ENCODE measurements around the gene AATF. TPM values are rescaled to one million over a fixed set of nuclear protein-coding genes. Genes with fewer than 3 reads are reported as not detected.
A peak's percentile ranks its signal among the peaks of the same experiment; 100 is the strongest.
"Not testable (repeated sequence)": the region's sequence is repeated elsewhere in the genome, so short reads cannot be mapped to it uniquely, and the experiment has no call there.

AATF gene
- polyA plus RNA-seq, 1 donor: 33.4 TPM

GRCh38 chr17:37060928-37061327, 112.2 kb downstream of the AATF start:
- peak; percentile 83 to 89 for DNase-seq
- Histone ChIP-seq H3K36me3 (ENCODE audit: control insufficient read depth, insufficient read depth, low read length) (peaks cover 6% of the 10 kb centered on the region), H3K4me1 (ENCODE audit: control insufficient read depth, insufficient read depth, low read length) (peaks cover 31% of the 10 kb centered on the region), H3K27ac (ENCODE audit: low read length) (peak overlapping the region; percentile 85), H3K4me3 (ENCODE audit: low read length) (no peak overlapping the region), H3K9me3 (ENCODE audit: control insufficient read depth, low read depth, low read length) (no peaks in the 10 kb centered on the region), H3K27me3 (ENCODE audit: control insufficient read depth, insufficient read depth, low read length) (no peaks in the 10 kb centered on the region)
- WGBS (ENCODE audit: insufficient coverage, low lambda C conversion rate): no CpG with 5 or more reads among the region's 7 CpGs

- Histone ChIP-seq H3K27ac (ENCODE audit: low read length) (no peak overlapping the region), H3K4me1 (ENCODE audit: control insufficient read depth, insufficient read depth, low read length) (peaks cover 42% of the 10 kb centered on the region), H3K9me3 (ENCODE audit: control insufficient read depth, low read depth, low read length) (no peaks in the 10 kb centered on the region), H3K4me3 (ENCODE audit: low read length) (no peak overlapping the region), H3K27me3 (ENCODE audit: control insufficient read depth, insufficient read depth, low read length) (no peaks in the 10 kb centered on the region), H3K36me3 (ENCODE audit: control insufficient read depth, insufficient read depth, low read length) (peaks cover under 1% of the 10 kb centered on the region)
- 83% methylated on average over 2 of the region's 9 CpGs for WGBS (ENCODE audit: insufficient coverage, low lambda C conversion rate)
- no peak for DNase-seq
Measured at GRCh38 chr17:37062021-37062420, 113.3 kb downstream of the AATF start.

GRCh38 chr17:37064206-37064605, 115.5 kb downstream of the AATF start:
- H3K36me3 ChIP-seq (ENCODE audit: control insufficient read depth, insufficient read depth, low read length): no peaks in the 10 kb centered on the region
- no peak for DNase-seq
- H3K4me1 ChIP-seq (ENCODE audit: control insufficient read depth, insufficient read depth, low read length): peaks cover 61% of the 10 kb centered on the region
- WGBS (ENCODE audit: insufficient coverage, low lambda C conversion rate): no CpG with 5 or more reads among the region's 11 CpGs
- H3K27me3 ChIP-seq (ENCODE audit: control insufficient read depth, insufficient read depth, low read length): no peaks in the 10 kb centered on the region
- H3K9me3 ChIP-seq (ENCODE audit: control insufficient read depth, low read depth, low read length): no peaks in the 10 kb centered on the region
- H3K27ac ChIP-seq (ENCODE audit: low read length): no peak overlapping the region
- H3K4me3 ChIP-seq (ENCODE audit: low read length): no peak overlapping the region

DNA sequence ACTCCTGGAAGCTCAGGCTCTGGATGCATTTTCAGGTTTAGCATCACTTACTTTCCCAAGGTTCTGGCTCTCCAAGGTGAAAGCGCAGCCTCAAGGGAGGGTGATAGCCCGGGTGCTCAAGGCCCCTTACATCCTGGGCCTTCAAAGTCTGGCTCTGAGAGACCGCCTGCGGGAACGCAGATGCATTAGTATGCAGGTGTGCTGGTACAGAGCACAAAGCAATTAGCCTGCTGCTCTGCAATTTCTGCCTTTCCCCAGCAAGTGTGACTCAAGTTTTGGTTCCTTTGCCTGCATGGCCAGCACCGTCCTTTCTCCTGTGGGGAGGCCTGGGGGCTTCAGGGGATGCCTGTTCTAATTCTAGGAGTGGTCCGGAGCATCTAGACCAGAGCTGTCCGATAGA, 116.2 kb downstream of the AATF start:
- no CpG with 5 or more reads among the region's 8 CpGs for WGBS (ENCODE audit: insufficient coverage, low lambda C conversion rate)
- no peak overlapping the region for H3K4me3 ChIP-seq (ENCODE audit: low read length)
- no peaks in the 10 kb centered on the region for H3K36me3 ChIP-seq (ENCODE audit: control insufficient read depth, insufficient read depth, low read length)
- H3K4me1 ChIP-seq (ENCODE audit: control insufficient read depth, insufficient read depth, low read length): peaks cover 55% of the 10 kb centered on the region
- H3K9me3 ChIP-seq (ENCODE audit: control insufficient read depth, low read depth, low read length): no peaks in the 10 kb centered on the region
- no peak overlapping the region for H3K27ac ChIP-seq (ENCODE audit: low read length)
- DNase-seq: no peak
- H3K27me3 ChIP-seq (ENCODE audit: control insufficient read depth, insufficient read depth, low read length): no peaks in the 10 kb centered on the region

- no peaks in the 10 kb centered on the region for H3K27me3 ChIP-seq (ENCODE audit: control insufficient read depth, insufficient read depth, low read length)
- peak overlapping the region; percentile 95 for H3K27ac ChIP-seq (ENCODE audit: low read length)
- no peak overlapping the region for H3K4me3 ChIP-seq (ENCODE audit: low read length)
- H3K4me1 ChIP-seq (ENCODE audit: control insufficient read depth, insufficient read depth, low read length): peaks cover 49% of the 10 kb centered on the region
- peak in 1 of 2 donors; percentile 68 for DNase-seq
- H3K9me3 ChIP-seq (ENCODE audit: control insufficient read depth, low read depth, low read length): no peaks in the 10 kb centered on the region
- WGBS (ENCODE audit: insufficient coverage, low lambda C conversion rate): no CpG with 5 or more reads among the region's 23 CpGs
- no peaks in the 10 kb centered on the region for H3K36me3 ChIP-seq (ENCODE audit: control insufficient read depth, insufficient read depth, low read length)
Measured at GRCh38 chr17:37065486-37066321, 117.0 kb downstream of the AATF start.

DNA sequence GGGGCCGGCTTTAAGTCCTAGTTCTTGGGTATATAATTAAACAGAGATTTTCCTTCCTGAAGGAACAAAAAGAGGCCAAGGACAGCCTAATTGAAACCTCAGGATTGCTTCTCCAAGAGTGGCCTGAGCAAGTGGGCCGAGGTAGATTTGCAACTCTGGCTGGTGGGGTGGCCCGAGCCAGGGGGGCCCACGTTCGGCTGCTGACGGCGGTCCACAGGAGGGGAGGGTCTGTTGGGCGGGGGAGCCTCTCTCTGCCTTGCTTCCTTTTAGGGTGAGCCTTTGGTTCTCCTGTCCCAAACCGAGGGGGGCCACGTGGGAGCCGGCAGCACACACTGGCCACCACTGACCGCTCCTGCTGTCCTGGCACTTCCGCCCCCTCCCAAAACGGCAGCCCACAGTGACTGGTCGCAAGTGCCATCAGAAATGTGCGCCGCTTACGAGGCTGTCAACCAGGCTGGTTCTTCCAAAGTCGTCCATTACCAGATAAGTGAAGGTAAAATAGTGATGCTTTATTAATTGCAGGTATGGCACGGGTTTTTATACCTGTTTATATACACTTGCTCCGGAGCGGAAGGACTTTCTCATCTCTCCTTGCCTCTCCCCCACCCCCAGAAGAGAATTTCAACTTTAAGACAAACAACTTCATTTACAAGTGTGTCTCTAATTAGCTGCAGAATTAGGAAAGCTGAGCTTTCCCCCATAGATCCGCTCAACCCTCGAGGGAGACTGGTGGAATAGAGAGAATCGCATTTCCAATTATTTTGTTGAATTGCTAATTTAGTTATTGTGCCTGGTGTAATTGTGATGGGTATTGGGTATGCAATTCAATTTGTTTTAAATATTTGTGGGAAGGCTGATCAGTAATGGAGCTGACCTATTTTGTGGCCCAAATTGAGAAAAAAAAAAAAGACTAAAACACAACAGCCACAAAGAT, 117.8 kb downstream of the AATF start:
- Histone ChIP-seq H3K4me1 (ENCODE audit: control insufficient read depth, insufficient read depth, low read length) (peaks cover 40% of the 10 kb centered on the region), H3K27ac (ENCODE audit: low read length) (peak overlapping the region; percentile 95), H3K27me3 (ENCODE audit: control insufficient read depth, insufficient read depth, low read length) (no peaks in the 10 kb centered on the region), H3K36me3 (ENCODE audit: control insufficient read depth, insufficient read depth, low read length) (no peaks in the 10 kb centered on the region), H3K4me3 (ENCODE audit: low read length) (no peak overlapping the region), H3K9me3 (ENCODE audit: control insufficient read depth, low read depth, low read length) (no peaks in the 10 kb centered on the region)
- no CpG with 5 or more reads among the region's 25 CpGs for WGBS (ENCODE audit: insufficient coverage, low lambda C conversion rate)
- DNase-seq: no peak

DNA sequence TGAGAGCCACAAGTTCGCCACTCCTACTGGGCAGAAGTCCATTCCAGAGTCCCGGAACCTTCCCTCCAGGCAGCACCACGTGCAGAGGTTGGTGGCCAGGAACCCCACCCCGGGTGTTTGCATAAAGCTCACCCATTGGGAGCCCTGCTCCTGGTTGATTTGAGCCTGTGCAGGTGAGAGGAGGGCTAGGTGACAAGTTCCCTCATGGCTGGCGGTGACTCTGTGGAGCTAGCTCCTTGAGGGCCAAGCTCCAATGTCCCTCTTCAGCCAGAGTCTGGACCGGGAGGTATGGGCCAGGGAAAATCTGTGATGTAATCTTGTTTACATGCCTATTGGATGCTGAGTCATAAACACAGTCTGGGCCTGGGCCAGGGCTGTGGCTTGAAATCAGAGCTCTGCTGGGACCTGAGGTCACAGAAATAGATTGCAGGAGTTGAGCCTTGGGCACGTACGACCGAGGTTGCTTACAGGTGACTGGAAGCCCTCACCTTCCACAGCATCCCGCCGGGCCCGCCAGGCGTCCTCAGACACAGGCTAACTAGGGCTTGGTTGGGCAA, 118.9 kb downstream of the AATF start:
- H3K36me3 ChIP-seq (ENCODE audit: control insufficient read depth, insufficient read depth, low read length): no peaks in the 10 kb centered on the region
- DNase-seq: peak; percentile 84 to 94
- no peaks in the 10 kb centered on the region for H3K27me3 ChIP-seq (ENCODE audit: control insufficient read depth, insufficient read depth, low read length)
- peak overlapping the region; percentile 95 for H3K27ac ChIP-seq (ENCODE audit: low read length)
- H3K9me3 ChIP-seq (ENCODE audit: control insufficient read depth, low read depth, low read length): no peaks in the 10 kb centered on the region
- H3K4me1 ChIP-seq (ENCODE audit: control insufficient read depth, insufficient read depth, low read length): peaks cover 39% of the 10 kb centered on the region
- no CpG with 5 or more reads among the region's 13 CpGs for WGBS (ENCODE audit: insufficient coverage, low lambda C conversion rate)
- H3K4me3 ChIP-seq (ENCODE audit: low read length): no peak overlapping the region

GRCh38 chr17:37068266-37068665, 119.5 kb downstream of the AATF start:
- Histone ChIP-seq H3K36me3 (ENCODE audit: control insufficient read depth, insufficient read depth, low read length) (no peaks in the 10 kb centered on the region), H3K9me3 (ENCODE audit: control insufficient read depth, low read depth, low read length) (no peaks in the 10 kb centered on the region), H3K4me1 (ENCODE audit: control insufficient read depth, insufficient read depth, low read length) (peaks cover 39% of the 10 kb centered on the region), H3K4me3 (ENCODE audit: low read length) (no peak overlapping the region), H3K27me3 (ENCODE audit: control insufficient read depth, insufficient read depth, low read length) (no peaks in the 10 kb centered on the region), H3K27ac (ENCODE audit: low read length) (peak overlapping the region; percentile 95)
- peak; percentile 58 to 86 for DNase-seq
- WGBS (ENCODE audit: insufficient coverage, low lambda C conversion rate): 60% methylated on average over 1 of the region's 10 CpGs

DNA sequence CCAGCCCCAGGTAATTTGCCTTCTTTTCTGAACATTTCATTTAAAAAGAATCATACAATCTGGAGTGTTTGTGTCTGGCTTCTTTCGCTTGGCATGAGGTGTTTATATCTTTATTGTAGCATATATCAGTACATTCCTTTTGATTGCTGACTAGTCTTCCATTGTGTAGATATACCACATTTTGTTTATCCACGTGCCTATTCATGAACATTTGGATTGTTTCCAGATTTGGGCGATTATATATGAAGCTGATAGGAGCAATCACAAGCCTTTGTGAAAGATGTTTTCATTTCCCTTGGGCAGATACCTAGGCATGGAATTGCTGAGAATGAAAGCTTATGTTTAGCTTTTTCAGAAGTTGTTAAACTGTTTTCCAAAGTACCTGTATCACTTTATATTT, 120.3 kb downstream of the AATF start:
- H3K4me1 ChIP-seq (ENCODE audit: control insufficient read depth, insufficient read depth, low read length): peaks cover 39% of the 10 kb centered on the region
- H3K36me3 ChIP-seq (ENCODE audit: control insufficient read depth, insufficient read depth, low read length): no peaks in the 10 kb centered on the region
- WGBS (ENCODE audit: insufficient coverage, low lambda C conversion rate): no CpG with 5 or more reads among the region's 3 CpGs
- no peak overlapping the region for H3K4me3 ChIP-seq (ENCODE audit: low read length)
- H3K27ac ChIP-seq (ENCODE audit: low read length): peak overlapping the region; percentile 95
- no peak for DNase-seq
- no peaks in the 10 kb centered on the region for H3K27me3 ChIP-seq (ENCODE audit: control insufficient read depth, insufficient read depth, low read length)
- H3K9me3 ChIP-seq (ENCODE audit: control insufficient read depth, low read depth, low read length): no peaks in the 10 kb centered on the region

- H3K27me3 ChIP-seq (ENCODE audit: control insufficient read depth, insufficient read depth, low read length); DNase-seq; H3K9me3 ChIP-seq (ENCODE audit: control insufficient read depth, low read depth, low read length); H3K4me3 ChIP-seq (ENCODE audit: low read length); H3K4me1 ChIP-seq (ENCODE audit: control insufficient read depth, insufficient read depth, low read length); H3K27ac ChIP-seq (ENCODE audit: low read length); H3K36me3 ChIP-seq (ENCODE audit: control insufficient read depth, insufficient read depth, low read length): not testable (repeated sequence)
- no CpG with 5 or more reads among the region's 3 CpGs for WGBS (ENCODE audit: insufficient coverage, low lambda C conversion rate)
Measured at GRCh38 chr17:37073464-37073863, 124.7 kb downstream of the AATF start.

Data from large intestine (tissue), 3 donors.